ENCODE measurements around the gene FGF12.

Gene FGF12

DNA sequence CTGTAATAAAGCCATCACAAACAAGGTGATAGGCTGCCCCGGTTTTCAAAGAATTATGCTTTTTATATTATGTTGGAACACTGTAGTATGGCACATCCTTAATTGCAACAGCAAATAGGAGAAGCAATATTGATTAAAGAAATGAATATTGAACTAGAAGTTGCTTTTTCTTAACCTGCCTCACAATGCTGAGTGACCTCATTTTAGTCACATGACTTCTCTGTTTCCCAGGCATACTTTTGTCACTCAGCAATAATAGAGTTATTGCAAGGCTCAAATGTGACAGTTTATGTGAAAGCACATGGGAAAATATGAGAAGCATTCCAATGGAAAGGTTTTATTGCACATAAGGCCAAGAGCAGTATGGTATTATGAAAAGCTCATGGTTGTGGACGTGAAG, 400.7 kb downstream of the FGF12 start:
- no peak for FAIRE-seq

DNA sequence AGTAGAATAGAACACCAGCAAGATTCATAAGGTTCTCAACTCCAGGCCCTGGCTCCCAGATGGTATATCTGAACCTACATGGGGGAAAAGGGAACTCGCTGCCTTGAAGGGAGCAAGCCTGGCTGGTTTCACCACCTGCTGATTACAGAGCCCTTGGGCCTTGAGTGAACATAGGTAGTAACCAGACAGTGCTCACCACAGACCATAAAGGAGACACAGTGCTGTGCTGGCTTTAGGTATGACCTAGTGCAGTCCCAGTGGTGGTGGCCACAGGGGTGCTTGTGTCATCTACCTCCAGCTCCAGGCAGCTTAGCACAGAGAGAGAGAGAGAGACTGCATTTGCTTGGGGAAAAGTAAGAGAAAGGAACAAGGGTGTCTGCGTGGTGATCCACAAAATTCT, 409.8 kb downstream of the FGF12 start:
- FAIRE-seq, result no peak

DNA sequence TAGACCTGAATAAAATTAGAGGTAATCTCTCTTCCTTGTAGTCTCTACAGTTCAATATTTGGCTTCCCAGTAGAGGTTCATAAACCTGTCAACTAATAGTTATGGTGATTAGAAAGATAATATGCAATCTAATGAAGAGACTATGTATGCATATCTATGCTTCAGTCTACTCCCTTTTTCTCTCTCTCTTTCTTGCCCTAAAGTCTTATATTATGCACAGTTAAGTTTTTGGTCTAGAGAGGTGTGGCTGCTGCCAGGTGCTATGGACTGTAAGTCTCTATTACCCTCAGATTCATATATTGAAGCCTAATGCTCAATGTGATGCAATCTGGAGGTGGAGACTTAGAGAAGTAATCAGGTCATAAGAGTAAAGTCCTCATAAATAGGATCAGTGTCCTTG, 413.7 kb downstream of the FGF12 start:
- FAIRE-seq, result no peak

DNA sequence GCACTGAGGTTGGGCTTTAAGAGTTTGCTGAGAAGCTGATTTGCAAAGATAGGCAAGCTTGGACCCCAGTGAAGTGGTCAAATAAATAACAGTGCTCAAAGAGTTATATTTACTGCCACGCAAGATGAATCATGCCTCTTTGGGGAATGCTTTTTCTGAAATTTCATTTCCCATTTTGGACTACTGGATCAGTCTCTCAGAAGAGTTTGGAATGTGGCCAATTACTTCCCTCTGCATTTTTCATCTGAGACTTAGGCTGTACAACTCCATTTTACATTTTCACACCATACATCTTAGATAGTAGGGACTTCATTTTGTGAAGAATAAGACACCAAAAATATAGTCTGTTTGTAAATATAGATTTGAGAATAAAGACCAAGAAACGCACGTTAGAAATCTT, 419.7 kb downstream of the FGF12 start:
- FAIRE-seq, result no peak

DNA sequence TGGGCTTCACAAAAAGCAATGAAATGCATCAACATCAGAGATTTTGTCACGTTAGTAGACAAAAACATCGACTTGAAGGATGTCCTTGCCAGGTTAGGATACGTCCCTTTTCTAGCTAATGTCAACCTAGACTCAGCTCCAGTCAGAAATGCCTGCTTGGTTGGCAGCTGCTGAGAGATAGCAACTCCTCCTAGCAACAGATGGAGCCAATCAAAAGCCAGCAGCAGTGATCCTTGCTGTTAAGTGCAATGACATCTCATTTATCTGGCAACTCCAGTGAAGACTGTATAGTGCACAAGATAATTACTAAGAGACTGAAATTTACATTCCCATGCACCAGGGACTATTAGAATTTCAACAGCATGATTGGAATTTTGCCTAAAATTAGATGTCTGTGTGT, 424.1 kb downstream of the FGF12 start:
- no peak for FAIRE-seq

DNA sequence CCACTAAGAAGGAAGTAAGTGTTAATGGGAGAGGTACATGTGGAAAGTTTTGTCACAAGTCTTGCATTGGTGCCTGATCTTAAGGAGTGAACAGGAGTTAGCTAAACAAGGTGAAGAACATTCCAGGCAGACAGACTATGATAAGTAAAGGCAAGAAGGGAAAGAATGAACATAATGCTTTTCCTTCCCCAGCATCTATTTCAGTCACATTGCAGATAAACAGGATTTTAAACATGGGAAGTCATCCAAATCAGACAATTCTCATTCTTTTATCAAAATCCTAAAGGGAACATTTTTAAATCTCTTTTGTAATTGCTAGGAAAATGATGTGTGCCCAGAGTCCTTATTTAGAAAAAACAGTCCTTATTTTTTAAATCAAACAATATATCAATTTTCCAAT, 424.6 kb downstream of the FGF12 start:
- no peak for FAIRE-seq

DNA sequence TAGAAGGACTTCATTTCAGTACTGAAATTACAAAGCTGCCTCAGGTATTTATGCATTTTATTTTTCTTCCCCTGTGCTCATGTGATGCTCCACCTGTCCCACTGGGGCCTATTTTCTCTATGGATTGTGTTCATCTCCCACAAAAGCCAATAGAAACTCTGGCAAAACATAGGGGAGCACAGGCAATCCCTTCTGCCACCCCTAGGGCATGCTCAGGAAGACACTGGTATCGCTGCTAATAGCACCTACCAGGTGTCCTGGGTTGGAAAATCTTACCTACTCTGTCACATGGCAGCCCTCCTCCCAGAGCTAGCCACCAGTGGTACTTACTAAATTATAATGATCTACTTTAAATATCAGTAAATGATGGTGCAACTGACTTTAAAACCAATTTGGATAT, 427.4 kb downstream of the FGF12 start:
- FAIRE-seq, result no peak

DNA sequence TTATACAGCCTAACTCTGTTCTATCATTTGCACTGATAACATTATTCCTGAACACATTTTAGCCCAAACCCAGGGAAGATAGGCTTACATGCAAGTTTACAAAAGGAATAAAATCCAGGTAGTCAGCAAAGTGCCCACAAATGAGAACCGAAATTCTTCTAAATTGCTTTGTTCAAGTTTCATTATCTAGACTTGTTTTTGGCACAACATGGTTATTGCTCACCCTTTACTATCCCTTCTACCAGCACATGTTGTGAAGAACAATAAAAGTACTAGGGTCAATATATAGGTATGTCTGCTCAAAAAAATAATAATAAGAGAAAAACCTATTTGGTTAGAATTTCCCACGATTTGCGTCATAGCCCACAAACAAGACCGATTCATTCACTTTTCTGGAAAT, 430.5 kb downstream of the FGF12 start:
- no peak for FAIRE-seq

DNA sequence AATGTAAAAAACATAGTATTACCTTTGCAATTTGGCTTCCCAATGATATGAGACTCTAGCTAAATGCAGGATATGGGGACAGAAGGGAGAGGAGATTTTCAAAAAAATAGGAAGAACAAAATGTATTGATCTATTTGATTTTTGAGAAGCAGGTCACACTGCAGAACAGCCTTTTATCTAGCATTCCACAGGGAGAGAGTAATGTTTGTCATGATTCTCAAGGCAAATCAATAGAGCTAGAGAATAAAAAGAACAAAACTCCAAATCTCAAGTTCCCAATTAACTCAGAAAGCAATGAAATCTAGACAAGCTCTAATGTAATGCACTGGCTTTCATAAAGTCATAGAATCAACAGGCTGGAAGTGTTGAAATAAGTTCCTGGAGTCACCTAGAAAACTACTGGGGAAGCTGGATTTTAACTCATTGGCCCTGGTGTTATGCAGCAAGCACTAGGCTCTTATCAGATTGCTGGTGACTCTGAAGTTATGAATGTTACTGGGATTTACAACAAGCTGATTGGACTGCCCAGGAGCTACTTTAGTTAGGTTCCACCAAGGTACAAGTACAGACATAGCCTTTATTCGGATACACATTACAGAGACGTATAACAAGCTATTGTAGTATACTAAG, 442.8 kb downstream of the FGF12 start:
- FAIRE-seq, result no peak

DNA sequence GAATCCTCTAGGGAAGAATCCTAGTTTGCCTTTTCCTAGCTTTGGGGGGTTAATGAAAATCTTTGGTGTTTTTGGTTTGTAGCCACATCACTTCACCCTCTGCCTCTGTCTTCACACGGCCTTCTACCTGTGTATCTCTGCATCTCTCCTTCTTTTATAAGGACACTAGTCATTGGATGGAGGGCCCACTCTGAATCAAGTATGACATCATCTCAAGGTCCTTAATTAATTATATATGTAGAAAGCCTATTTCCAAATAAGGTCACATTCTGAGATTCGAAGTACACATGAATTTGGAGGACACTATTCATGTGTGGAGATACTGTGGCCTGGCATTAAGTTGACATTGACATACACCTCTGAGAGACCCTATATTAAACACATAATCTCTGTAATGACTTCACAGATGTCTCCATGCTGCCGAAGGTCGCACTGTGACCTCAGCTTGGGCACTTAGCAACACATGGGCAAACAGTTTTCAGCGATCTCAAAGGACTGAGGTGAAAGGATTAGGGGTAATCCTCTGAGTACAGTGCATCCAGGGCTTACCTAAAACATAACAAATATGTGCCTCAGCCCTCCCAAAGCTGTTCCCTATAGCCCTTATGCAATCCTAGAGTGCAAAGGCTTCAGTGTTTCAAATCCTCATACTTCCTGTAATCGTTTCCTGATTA, 446.0 kb downstream of the FGF12 start:
- FAIRE-seq, result no peak

DNA sequence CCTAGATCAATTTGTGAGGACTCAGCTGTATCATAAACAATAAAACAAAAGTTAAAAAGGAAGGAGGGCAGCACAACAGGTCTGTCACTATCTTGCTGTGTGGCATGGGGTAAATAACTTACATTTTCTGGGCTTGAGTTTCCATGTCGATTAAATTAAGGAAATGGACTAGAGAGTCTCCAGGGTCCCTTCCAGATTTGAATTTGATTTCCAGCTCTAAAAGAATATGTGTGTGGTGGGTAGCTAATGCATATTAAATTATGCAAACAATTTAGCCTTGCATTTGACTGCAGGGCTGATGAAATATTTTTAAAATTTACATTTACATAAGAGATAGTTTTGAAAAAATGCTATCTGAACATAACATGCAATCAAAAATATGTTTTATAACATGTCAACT, 447.7 kb downstream of the FGF12 start:
- FAIRE-seq, result no peak

DNA sequence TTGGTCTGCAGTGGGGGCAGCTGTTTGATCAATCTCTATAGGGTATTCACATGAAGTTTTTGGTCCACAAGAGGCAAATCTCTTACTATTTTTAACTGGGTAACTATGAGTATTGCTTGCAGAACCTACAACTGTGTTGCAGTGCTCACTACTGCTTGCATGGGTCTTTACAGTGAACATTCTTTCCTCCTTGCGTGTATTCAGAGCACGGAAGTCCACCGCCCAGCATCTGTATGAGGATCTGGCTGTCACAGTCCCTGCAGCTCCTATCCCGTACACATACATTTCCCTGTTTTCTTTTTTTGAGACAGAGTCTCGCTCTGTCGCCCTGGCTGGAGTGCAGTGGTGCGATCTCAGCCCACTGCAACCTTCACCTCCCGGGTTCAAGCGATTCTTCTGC, 449.9 kb downstream of the FGF12 start:
- FAIRE-seq, result no peak

DNA sequence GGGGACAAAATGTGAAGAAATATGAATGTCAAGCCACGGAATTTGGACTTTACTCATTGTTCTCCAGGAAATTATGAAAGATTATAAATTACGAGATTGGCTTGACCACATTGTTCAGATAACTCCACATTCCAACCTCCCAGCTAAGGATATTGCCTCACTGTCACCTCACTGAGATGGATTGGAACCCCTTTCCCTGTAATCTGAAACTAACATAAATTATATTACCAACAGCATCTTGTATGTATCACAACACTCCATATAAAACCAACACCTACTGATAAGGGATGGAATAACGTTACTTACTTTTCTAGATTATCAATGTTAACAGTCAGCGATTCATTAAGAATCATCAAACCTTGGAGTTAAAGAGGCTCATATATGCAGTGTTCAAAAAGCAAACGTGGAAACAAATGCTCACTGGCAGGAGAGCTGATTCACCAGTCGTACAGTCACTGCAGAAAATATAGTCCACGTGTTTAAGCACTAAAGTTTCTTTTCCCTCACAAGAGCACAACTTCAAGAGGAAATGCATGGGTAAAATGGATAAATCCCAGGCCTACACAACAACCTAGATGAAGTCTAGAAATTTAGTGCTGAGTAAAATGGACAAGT, 451.5 kb downstream of the FGF12 start:
- FAIRE-seq, result no peak

DNA sequence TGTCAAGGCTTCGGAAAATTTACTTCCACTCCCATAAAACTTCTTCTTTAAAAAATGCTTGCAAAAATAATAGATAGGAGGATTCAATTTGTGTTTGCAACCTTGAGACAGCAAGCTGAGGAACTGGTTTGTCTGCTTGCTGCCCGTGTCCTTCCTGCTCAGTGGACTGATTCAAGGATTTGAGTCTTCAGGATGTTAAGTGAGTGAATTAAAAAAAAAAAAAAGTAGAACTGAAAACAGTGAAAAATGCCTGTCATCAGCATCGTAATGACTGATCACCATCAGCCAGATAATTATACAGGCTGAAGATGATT, 453.7 kb downstream of the FGF12 start:
- FAIRE-seq, result no peak

DNA sequence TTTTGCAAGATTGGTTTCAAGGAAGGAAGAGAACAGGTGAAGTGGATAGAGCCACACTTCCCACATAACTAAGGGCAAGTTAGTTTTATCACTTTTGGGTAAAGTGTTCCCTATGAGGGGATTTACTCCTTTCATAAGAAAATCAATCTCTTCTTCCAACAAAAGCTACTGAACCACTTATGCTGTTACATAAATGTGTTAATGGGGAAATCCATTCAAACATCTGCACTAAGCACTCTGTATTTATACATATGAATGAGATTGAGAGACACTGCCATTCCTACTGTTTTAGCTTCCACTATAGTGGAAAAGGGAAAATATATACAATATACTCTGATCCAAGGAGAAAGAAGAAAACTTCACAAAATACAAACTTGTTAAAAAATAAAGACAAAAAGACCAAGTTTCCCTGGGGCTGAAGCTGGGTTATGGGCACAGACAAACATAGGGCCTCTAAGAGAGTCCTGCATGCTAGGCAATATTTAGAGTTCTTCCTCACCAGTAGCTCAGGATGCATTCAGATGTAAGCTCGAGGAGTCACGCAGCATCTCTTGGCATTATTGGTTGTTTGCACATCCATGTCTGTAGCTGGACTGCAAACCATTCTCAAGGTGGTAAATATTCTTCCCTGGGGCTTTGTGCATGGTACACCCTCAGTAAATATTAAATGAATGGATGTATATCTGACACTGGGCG, 454.2 kb downstream of the FGF12 start:
- no peak for FAIRE-seq

DNA sequence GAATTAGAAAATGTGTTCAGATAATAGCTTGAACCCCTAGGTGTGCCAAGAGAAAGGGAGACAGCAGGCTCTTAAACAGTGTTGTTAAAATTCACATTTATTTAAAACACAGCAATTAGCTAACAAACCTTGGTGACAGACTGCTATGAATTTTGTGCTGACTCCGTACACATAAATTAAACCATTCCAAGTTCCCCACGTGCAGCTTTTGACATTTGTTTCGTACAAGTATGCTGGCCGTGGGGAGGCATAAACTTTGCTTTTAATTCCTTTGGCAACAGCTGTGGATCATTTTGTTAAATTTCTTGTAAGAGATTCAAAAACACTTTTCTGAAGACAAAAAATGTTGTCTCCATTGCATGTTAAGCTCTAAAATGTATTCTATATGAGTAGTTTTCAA, 465.3 kb downstream of the FGF12 start:
- no peak for FAIRE-seq

DNA sequence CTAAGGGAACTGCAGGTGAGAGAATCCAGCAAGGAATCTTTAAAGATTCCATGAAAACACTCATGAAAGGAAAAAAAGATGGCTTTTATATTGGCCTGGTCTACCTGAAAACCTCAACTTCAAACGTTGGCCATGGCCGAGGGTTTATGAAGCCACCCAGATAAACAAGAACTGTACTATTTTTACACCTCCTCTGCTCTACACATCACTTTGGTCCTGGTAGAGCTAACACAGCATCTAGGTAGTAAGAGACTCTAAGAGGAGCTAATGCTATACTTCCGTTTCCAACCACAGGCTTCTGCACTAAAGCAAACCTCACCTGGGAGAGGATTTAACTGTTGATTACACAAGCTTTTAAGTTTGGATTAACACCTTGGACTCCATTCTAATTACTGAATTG, 466.2 kb downstream of the FGF12 start:
- FAIRE-seq, result no peak

DNA sequence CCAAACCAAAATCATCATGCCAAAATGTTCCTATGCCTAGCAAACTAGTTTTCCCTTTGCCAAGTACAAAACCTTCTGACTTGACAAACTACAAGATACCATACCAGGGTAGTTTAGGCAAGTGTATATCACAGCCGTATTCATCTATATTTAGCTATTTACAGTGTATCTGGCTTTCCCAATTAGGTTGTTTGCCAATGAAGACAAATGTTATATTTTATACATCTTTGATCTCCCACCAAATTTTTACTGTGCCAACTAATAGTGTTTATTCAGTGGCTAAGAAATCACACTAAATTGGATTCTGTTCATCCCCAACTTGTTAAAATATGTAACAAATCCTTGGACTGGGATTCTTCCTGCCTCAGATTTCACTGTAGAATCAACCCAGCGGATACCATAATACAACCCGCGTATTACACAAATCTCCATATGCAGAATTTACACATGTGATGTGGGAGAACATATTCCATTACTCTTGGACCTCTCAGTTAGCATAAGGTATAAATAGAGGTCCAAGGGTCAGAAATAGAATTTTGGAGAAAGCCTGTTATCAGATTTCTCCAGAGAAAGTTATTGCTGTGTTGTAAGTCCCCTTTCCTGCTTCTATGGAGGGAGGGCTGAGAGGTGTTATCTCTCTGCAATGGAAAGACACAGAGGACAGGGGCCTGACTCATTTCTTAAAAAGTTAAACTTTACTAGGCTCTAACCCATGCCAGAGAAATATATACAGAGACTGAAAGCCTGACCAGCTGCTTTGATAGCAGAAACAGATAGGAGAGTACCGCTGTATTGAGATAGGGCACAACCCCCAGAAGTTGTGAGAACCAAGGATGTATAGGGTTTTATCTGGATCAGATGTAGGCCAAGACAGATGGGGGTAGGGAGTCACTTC, 467.0 kb downstream of the FGF12 start:
- no peak for FAIRE-seq

DNA sequence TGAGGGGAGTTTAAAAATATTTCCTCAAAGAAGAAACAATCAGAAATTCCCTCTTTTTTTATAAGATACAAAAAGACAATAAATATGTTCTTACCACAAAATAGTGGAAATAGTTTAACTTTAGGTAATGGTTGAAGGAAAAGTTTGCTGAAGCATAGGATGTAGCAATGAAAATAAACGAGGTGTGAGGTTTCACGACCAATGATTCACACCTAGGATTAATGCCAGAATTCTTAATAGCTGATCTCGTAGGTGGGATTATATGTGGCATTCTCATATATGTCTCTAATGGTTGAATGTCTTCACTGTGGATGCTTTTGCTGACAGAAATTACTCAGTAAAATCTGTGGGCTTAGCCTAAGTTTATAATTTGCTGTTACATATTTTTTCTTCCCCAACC, 467.7 kb downstream of the FGF12 start:
- FAIRE-seq, result no peak

DNA sequence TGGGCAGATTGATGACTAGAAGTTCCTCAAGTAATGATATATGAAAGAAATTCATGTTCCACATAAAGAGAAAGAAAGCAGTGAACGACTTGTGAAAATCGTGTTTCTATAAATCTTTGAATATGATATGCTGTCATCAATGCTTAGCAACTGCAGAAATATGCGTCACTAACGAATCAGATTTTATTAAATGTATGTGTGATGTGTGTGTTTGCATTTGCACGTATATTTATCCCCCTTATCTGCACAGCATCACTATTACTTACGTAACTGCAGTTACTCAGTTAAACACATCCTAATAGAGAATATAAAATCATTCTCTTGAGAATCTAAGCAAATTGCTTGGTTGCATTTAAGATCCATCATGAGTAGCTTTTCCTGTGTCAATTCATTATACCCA, 468.6 kb downstream of the FGF12 start:
- FAIRE-seq, result no peak

DNA sequence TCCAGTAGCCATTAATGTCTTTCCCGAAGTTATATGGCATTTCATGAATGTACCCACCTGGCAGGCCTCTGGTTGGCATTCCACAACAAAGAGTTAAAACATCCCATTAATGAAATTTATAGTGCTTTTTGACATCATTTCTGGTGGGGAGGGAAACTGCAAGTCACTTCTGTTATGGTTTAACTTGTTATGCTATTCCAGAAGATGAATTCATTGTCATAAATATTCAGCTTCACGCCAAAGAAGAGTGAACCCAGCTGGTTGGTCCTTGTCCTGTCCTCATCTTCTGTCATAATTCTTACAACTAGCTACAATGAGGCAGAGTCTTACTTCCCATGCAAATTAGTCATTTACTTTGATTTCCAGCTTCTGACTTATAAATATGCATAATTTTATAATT, 471.5 kb downstream of the FGF12 start:
- no peak for FAIRE-seq

DNA sequence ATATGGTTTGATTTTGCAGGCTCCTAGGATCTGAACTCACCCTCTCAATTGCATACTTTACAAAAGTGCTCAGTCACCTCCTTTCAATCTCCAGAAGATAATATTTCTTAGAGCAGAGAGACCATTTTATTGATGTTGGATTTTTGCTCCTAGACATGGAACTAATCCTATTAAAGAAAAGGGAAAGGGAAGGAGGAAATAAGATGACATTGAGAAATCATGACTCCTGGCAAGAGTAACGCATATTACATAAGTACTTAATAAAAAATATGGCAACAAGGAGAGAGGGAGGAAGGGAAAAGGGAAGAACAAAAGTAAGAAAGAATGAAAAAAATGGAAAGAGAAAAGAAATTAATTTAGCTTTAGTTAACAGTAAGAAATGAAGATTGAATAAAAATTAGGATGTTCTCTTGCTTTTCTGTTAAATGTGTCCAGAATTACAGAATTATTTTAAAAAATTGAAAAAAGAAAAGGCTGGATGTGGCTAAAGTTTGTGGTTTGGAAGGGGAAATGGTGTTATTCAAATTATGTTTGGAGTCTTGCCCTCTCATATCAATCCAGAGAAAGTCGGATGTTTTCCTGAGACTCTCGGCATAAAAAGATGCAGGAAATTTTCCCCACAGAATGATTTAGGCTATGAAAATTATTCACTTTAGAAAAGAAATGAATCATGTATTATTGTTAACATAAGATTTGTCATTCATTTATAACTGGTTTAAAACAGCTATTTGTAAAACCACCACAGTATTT, 474.0 kb downstream of the FGF12 start:
- no peak for FAIRE-seq

DNA sequence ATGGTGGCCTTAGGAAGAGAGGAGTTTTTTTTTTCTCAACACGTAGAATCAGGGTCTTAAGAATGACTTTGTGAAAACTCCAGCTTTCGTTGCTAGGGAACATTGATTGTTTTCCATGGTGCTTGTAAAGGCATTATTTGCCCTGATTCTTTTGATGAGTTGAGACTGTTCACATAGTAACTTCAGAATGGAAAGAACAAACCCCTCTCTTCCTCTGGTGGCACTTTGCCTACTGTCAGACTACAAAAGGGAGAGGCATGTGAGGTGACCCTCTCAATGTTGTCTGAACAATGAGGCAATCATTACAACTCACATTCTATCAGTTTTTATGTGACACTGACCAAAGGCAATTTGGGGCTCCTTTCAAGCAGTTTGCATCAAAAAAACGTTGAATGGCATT, 477.8 kb downstream of the FGF12 start:
- FAIRE-seq, result no peak
